UCSD-AML1 (cell line): ENCODE measurements around the gene SCART1.
"Not testable (repeated sequence)": the region's sequence is repeated elsewhere in the genome, so short reads cannot be mapped to it uniquely, and the experiment has no call there.

Experiments used
- DNase-seq: peaks from one replicate; lab custom pipeline; 2025; ENCODE audit not compliant: unreplicated experiment; lab: John Stamatoyannopoulos, UW

SCART1 gene

DNA sequence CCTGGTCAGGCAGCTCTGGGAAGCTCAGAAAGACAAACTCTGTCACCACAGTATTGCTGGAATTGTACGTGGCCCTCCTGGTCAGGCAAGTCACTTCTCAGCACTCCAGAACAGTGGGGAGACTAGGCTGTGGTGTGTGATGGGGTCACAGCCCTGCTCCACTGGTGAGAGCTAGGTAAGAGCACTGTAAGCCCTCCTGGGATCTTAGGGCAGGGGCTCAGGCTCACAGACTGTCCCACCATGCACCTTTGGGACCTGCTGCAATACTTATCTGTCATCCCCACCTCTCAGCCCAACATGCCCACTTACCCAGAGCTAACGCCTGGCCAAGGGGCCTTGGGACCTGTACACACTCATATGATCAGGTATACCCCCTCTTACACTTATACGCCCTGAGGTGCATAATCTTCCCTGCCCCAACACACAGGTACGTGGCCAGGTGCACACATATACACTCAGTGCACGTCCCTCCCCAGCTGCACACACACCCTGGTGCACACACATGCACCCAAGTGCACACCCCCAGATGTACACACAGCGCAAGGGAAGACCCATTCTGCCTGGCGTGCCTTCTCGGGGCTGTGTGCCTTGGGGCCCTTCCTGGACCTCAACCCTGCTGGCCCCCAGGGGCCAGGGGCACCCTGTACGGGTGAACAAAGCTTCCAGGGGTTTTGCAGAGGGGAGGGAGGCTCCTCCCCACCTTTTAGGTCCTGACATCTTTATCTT lies 21.7 kb upstream of the SCART1 start:
- not testable (repeated sequence) for DNase-seq

DNA sequence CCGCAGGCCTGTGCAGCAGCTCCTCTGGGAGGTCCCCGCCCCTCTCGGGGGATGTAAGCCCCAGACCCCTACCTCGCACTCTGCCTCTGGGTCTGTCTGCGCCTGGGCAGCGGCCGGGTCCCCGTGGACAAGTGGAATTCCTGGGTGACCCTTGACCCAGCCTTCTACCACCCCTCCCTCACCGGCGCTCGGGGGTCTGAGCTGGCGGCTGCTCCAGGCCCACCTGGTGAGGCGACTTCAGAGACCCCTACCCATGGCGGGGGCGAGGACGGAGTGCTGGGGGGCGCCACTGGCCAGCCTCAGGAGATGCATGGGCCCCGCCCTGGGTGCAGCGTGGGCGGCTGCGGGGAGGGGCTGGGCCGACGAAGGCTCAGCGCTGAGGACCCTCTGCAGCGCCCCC lies 21.0 kb upstream of the SCART1 start:
- DNase-seq, result not testable (repeated sequence)

DNA sequence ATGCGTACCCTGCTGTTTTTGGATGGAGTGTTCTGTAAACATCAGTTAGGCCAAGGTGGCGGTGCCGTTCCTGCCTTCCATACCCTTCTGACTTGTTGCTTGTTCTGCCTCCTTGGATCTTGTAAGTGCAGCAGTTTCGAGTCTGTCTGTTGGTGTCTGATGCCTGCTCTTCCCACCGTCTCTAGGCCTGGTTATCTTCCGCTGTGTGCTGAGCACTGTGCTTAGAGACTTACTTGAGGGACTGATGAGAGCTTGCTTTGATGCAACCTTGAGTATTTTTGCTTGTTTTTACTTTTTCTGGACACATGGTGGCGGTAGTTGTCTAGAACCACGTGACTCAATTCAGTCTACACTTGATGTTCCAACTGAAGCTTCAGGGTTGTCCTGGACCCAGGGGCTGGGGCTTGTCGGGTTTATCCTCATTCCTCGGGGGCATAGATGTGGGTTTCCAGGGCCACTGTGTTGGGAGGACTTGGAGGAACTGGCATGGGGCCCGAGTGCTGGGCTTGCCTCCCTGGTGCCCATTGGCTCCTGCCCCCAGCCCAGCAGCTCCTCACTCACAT lies 15.0 kb upstream of the SCART1 start:
- no peak for DNase-seq

DNA sequence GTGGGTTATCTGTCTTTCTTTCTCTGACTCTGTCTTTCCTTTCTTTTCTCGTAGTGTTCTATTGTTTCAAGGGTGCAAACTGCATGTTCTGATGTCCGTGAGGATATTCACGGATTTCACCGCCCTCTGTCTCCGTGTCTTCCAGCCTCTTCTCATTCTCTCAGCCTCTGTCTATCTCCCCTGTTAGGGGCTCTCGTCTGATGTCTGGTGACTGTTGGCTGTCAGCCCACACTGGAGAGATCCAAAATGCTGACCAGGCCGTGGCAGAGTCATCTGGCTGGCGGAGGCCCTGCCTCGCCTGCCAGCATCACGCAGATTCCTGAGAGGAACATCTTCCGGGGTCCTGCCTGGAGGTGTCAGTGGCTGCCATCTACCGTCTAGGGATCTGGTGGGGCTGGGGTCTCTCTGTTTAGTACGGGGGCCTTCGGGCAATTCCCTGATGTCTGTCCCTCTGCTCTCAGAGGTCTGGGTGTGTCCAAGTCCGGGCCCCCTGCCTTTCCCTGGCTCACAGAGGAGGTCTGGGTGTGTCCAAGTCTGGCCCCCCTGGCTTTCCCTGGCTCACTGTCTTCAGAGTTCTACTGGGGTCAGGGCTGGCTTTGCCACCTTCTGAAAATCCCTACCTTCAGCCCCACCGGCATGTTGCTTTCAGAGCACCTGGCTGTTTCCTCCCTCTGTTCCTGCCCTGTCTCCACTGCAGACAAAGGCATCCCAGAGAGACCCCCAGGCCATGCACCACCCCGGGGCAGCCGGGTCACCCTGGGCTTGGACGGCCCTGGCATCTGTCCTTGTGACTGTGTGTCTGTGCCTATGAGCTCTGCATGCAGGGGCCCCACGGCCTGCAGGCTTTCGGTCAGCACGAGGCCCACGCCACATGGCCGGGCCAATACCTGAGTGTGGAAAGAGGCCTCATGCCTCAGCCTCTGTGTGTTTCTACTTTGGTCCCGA lies 14.0 kb upstream of the SCART1 start:
- no peak for DNase-seq

DNA sequence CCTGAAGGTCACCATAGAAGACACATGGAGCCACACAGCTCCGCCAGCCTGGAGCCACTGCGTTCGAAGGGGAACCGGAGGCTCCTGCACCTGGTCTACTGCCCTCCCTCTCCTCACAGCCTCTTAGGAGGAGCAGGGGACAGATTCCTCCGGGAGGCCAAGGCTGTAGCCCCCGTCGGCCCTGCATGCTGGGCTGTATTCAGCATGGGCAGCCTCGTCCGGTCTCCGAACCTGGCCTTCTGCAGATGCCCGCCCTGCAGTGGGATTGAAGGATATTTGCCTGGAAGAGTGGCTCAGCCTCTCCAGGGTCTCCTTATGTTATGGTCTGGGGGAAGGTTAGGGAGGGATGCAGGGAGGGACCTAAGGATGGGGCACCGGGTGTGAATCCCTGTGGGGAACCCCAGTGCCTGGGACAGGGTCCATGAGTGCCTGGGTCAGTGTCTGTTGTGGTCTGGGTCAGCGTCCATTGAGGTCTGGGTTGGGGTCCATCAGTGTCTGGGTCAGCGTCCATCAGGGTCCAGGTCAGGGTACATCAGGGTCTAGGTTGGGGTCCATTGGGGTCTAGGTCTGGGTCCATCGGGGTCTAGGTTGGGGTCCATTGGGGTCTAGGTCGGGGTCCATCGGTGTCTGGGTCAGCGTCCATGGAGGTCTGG lies 13.0 kb upstream of the SCART1 start:
- DNase-seq, result no peak

DNA sequence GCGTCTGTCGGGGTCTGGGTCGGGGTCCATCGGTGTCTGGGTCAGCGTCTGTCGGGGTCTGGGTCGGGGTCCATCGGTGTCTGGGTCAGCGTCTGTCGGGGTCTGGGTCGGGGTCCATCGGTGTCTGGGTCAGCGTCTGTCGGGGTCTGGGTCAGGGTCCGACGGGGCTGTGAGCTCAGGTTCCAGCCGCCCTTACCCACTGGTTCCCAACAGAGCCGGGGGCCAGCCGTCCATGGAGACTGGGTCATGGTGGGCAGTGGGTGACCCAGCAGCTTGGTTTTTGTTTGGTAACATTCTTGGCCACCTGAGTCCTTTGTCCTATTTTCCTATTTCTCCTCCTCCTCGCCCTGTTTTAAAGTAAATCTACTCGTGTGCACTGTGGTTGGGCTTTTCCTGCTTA lies 12.4 kb upstream of the SCART1 start:
- DNase-seq, result not testable (repeated sequence)

DNA sequence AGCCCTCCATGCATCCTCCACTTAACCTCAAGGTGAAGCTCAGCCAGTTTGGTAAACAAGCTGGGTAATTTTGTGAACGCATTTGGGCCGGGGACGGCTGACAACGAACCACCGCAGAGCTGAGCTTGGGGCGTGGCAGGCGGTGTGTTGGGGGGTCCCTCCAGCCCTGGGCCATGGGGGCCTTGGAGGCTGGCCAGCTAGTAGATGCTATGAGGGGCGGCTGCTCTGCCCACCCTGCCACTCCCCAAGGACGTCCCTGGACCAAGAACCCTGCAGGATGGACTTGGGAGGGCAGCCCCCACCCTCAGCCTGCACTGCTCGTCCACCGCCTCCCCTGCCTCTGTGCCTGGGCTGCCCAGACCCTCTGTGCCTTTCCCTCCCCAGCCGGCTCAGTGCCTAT lies 12.0 kb upstream of the SCART1 start:
- no peak for DNase-seq

DNA sequence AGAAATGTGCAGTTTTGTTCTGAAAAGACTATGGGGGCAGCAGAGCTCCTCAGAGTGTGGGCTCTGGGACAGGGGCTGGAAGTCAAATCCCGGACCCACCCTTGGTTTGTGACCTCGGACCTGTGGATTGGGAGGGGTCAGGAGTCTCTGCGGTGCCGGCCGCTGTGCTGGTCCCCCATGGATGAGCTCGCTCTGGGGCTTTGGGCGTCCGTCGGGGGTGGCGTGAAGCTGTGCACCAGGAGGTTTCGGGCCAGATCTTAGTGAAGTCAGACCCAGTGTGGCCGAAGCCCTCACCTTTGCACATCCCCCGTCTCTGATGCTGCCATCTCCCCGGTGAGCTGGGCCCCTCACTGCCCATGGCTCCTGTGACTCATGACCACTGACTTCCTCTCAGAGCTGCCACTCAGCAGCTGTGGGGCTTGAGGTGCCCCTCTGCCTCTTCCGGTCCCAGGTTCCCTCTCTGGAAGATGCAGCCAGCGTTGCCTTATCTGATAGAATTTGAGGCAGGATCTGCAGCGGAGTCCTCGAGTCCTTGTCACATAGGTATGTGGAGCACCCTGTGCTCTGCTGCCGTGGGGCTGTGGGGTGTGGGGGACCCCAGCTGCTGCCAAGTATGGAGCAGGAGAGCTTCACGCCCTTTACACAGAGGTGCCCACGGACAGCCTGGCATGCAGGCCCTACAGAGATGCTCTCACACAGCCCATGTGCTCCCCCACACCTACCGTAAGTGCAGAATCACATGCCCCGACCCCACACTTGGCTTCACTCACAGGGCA lies 11.4 kb upstream of the SCART1 start:
- DNase-seq, result peak; percentile 60

DNA sequence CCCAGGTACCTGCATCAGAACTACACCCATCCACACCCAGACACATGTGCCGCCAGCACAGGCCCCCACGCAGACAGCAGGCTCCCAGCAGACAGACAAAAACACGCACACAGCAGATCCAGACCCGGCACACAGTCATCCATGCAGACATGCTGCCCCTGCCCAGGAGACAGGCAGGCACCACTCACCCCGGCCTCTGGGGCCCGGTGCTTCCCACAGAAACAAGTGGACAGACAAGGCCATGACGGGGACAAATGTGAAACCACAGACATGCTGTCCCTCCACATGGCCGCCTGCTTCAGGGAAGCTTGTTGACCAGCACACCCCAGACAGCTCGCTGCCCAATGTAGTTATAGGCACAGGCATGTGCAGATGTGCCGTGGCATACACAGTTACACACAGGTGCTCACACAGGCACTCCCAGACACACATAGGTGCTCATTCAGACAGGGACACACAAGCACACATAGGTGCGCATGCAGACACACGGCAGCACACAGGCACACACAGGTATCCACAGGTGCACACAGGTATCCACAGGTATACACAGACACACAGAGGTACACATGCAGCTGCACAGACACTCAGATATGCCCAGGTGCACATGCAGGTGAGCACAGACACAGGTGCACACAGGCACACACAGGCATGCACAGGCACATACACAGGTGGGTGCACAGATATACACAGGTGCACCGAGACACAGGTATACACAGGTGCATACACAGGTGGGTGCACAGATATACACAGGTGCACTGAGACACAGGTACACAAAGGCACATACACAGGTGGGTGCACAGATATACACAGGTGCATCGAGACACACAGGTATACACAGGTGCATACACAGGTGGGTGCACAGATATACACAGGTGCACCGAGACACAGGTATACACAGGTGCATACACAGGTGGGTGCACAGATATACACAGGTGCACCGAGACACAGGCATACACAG lies 10.5 kb upstream of the SCART1 start:
- DNase-seq, result no peak

DNA sequence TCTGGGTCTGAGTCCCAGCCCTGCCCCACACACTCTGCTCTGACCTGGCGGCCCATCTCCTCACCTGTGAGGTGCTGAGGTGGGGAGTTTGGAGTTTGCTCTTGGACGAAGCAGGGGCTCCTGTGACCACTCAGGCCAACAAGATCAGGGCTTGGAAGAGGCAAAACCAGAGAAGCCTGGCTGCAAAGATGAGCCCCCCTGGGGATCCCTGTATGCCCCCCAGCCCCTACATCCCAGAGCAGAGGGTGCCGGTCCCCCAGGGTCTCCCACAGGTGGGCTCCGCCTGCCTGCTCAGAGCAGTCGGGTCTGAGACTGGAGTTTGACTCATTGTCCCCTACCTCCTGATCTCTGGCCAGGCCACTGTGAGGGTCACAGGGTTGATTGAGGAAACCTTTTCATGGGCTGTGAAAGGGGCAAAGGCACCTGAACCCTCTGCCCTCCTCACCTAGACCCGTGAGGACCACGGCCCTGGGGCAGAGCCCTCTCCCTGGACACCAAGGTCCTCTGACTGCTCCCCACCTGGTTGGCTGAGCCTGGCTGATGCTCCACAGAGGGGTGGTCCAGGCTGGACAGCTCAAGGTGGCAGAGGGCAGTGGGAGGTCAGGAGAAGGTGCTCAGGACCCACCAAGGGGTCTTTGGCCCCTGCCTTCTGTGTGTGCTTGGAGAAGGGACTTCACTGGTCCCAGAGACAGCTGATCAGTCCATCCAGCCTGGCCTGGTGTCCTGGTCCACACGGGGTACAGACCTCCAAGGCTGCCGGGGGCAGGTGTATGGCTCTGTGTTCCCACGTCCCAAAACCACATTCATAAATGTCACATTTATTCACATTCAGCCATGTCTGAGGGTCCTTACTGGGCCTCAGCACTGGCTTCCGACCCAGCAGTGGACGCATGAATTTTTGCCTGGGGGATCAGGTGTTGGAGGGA lies 9.1 kb upstream of the SCART1 start:
- DNase-seq, result no peak

DNA sequence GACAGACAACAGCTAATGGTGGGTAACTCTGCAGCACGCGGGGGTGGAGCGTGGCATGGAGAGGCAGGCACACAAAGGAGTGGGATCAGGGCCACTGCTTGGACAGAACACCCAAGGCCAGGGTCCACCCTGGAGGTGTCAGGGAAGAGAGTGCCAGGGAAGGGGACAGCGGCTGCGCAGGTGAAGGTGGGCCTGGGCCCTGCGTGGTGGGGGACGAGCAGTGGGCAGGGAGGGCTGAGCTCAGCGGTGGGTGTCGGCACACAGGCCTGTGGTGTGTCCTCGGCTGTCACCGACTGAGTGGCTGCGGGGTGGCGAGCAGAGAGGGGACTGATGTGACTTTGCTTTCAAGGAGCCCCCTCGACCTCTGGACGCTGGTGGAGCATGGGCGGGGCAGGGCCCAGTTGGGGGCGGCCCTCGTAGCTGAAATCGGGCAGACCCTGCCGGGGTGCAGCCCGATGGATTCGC lies 8.4 kb upstream of the SCART1 start:
- DNase-seq, result no peak

DNA sequence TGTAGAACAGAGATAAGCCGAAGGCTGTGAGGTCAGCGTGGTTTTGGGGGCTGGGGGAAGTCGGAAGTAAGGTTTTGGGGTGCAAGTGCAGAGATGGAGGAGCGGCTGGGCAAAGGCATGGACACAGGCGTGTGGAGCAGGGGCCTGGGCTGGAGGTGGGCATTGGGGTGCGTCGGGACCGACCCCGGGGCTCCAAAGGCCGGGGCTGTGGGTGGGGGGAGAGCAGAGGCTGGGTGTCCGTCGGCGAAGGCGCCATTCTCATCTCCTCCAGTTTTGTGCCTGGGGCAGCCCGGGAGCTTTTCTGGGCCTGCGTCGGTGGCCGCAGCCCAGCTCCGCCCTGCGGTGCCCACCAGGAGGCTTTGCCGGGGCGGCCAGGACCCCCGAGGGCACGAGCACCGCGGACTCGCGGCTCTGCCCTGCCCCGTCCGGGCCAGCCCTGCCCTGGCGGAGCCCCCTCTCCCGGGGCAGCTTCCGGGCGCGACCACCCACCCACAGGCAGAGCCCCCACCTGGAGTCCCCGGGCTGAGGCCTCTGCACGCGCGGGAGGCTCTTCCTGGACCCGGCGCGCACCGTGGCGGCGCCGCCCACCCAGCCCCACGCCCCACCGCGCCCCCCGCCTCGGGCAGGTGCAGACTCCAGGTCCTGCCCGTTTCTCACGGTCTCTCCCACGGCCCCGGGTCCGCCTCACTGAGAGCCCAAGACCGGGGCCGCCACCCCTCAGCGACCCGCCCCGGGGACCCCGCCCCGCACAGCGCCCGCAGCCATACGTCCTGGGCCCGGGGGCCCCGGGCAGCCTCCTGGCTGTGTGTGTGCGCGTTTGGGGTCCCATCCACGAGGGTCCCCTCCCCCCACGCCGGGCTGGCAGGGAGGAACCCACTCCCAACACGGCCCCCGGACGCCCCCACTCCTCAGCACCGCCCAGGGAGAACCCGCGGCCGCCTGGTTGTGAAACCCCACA lies 7.7 kb upstream of the SCART1 start:
- no peak for DNase-seq

DNA sequence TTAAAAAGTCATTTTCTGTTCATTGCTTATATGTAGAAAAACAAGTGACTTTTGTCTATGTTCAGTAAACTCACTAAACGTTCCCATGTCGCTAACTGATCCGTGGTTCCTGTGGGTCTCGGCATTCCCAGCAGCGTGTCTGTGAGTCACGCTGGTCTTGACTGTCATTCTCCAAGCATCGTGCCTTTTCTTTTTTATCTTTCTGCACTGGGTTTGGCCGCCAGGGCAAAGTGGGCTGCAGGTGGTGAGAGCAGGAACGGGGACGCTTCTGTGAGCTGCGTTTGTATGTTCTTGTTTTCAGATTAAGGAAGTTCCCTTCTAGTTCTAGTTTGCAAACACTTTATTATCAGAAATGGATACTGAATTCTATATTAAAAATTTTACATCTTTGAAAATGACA lies 6.8 kb upstream of the SCART1 start:
- no peak for DNase-seq

DNA sequence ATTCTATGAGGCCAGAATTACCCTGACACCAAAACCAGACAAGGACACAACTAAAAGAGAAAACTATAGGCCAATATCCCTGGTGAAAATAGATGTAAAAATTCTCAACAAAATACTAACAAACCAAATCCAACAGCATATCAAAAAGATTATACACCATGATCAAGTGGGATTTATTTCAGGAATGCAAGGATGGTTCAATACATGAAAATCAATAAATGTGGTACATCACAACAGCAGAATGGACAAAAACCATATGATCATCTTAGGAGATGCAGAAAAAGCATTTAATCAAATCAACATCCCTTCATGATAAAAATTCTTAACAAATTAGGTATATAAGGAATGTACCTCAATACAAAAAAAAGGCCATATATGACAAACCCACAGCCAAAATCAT lies 5.6 kb upstream of the SCART1 start:
- DNase-seq, result no peak

DNA sequence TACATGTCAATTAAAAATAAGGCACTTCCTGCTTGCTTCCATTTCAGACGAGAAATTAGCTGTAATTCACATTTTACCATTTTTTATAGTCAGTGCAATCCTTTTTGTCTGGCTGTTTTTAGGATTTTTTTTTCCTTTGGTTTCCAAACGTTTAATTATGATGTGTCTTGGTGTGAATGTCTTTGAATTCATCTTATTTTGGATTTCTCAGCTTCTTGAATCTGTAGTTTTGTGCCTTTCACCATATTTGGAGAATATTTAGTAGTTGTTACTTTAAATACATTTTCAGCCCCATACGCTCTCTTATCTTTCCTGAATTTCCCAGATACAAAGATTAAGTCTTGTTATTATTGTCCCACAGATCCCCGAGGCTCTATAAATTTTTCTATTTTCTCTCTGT lies 2.4 kb upstream of the SCART1 start:
- DNase-seq, result no peak

DNA sequence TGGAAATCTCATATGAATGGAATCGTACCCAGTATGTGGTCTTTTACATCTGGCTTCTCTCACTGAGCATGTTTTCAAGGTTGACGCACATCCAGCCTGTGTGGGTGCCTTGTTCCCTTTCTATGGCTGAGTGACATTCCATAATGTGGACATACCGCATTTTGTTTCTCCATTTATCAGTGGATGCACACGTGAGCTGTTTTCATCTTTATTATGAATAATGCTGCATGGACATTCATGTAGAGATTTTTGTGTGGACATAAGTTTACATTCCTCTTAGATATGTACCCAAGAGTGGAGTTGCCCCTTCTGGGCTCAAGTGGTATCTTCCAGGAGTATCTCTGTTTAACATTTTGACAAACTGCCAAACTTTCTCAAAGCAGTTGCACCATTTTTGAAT lies 1.3 kb upstream of the SCART1 start:
- DNase-seq, result no peak

DNA sequence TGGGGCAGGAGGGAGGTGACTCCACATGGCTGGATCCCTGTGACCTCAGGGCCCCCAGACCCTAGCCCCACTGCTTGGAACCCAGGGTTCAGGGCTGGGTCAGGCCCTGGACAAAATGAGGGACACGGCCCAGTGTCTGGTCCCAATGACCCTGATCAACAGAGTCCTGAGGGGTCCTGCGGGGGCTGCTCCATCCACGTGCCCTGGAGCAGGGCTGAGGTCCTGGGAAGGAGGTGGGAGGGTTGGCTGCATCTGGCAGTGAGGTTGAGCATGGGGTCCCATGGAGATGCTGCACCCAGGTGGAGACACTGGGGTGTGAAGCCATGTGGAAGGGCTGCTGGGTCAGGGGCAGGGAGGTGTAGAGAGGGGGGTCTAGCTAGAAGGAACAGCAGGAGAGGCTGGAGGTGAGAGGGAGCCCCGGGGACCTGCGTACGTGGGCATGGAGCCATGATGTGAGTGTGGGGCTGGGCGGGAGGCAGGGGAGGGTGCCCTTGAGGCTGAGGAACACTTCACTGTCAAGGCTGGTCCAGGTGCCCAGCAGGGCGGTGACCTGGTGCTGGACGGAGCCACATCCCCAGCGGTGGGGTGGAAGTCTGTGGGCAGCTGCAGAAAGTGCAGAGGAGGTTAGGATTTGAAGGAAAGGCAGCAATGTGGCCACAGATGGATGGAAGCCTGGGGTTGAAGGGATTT lies 604 bp downstream of the SCART1 start:
- DNase-seq, result no peak
